ENCODE data around the gene BICD1.

DNA sequence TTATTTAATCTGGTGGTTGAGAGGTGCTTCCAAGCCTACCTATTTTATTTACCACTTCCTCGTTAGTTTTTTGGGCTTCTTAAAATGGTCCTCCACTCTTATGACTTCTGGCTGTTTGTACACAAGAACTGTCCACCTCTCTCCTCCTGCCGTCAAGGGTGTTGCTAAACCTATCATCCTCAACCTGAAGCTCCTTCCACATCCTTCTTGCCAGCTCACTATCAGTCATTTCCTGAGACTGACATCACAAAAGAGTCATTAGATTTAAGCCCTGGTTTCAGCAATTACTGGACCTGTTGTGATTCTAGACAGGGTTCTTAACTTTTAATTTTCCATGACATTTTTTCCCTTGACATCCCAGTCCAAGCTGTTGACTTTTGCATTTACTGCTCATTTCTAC, 91.9 kb downstream of the BICD1 start:
- no peak for TF ChIP-seq POLR2A (IDR thresholded peaks at IDR 0.05)
- TF ChIP-seq, protein P1, sequence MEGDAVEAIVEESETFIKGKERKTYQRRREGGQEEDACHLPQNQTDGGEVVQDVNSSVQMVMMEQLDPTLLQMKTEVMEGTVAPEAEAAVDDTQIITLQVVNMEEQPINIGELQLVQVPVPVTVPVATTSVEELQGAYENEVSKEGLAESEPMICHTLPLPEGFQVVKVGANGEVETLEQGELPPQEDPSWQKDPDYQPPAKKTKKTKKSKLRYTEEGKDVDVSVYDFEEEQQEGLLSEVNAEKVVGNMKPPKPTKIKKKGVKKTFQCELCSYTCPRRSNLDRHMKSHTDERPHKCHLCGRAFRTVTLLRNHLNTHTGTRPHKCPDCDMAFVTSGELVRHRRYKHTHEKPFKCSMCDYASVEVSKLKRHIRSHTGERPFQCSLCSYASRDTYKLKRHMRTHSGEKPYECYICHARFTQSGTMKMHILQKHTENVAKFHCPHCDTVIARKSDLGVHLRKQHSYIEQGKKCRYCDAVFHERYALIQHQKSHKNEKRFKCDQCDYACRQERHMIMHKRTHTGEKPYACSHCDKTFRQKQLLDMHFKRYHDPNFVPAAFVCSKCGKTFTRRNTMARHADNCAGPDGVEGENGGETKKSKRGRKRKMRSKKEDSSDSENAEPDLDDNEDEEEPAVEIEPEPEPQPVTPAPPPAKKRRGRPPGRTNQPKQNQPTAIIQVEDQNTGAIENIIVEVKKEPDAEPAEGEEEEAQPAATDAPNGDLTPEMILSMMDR (IDR thresholded peaks at IDR 0.05 in 8 of 11, conservative IDR thresholded peaks at IDR 0.05 in 3 of 11) = no peak

Data from spleen (tissue), 7 donors.